Measurements from ENCODE around the gene PKNOX2. TPM values are rescaled to one million over a fixed set of nuclear protein-coding genes. Genes with fewer than 3 reads are reported as not detected.

The PKNOX2 gene
- total RNA-seq, 1 experiment from 2014 or later = not detected

- peak in 1 of 2 experiments; percentile 11 for DNase-seq (ENCODE audit: low read depth in 1 of 2, low spot score in 2 of 2)
- H3K27me3 ChIP-seq (replicated peaks) = no peaks in the 10 kb centered on the region
- H3K4me1 ChIP-seq (replicated peaks) = no peaks in the 10 kb centered on the region
- H3K4me3 ChIP-seq = no peak overlapping the region
- H3K9me3 ChIP-seq (replicated peaks) = no peaks in the 10 kb centered on the region
- H3K36me3 ChIP-seq = no peaks in the 10 kb centered on the region
- H3K27ac ChIP-seq = no peak overlapping the region
Measured at GRCh38 chr11:125348674-125349309, 184.2 kb downstream of the PKNOX2 start.

- H3K36me3 ChIP-seq = no peaks in the 10 kb centered on the region
Measured at GRCh38 chr11:125350206-125351032, 185.9 kb downstream of the PKNOX2 start.

GRCh38 chr11:125351033-125351867 lies 186.7 kb downstream of the PKNOX2 start:
- DNase-seq (ENCODE audit: low read depth in 1 of 2, low spot score in 2 of 2) = no peak
- no peaks in the 10 kb centered on the region for H3K9me3 ChIP-seq (replicated peaks)

More at GRCh38 chr11:125350206-125351032, 185.9 kb downstream of the PKNOX2 start:
- H3K27ac ChIP-seq = no peak overlapping the region
- no peak overlapping the region for H3K4me3 ChIP-seq
- DNase-seq (ENCODE audit: low read depth in 1 of 2, low spot score in 2 of 2) = no peak
- H3K27me3 ChIP-seq (replicated peaks) = no peaks in the 10 kb centered on the region
- H3K4me1 ChIP-seq (replicated peaks) = no peaks in the 10 kb centered on the region
- H3K9me3 ChIP-seq (replicated peaks) = no peaks in the 10 kb centered on the region

GRCh38 chr11:125351868-125352250 lies 187.3 kb downstream of the PKNOX2 start:
- no peak for DNase-seq (ENCODE audit: low read depth in 1 of 2, low spot score in 2 of 2)
- H3K9me3 ChIP-seq (replicated peaks) = no peaks in the 10 kb centered on the region
- no peaks in the 10 kb centered on the region for H3K36me3 ChIP-seq
- H3K4me1 ChIP-seq (replicated peaks) = no peaks in the 10 kb centered on the region
- H3K27me3 ChIP-seq (replicated peaks) = no peaks in the 10 kb centered on the region
- H3K27ac ChIP-seq = no peak overlapping the region
- H3K4me3 ChIP-seq = no peak overlapping the region

More at GRCh38 chr11:125351033-125351867, 186.7 kb downstream of the PKNOX2 start:
- Histone ChIP-seq H3K27ac (no peak overlapping the region), H3K4me1 (replicated peaks) (no peaks in the 10 kb centered on the region), H3K36me3 (no peaks in the 10 kb centered on the region), H3K4me3 (no peak overlapping the region), H3K27me3 (replicated peaks) (no peaks in the 10 kb centered on the region)

- H3K27ac ChIP-seq = no peak overlapping the region
- H3K36me3 ChIP-seq = no peaks in the 10 kb centered on the region
- H3K9me3 ChIP-seq (replicated peaks) = no peaks in the 10 kb centered on the region
- no peak for DNase-seq (ENCODE audit: low read depth in 1 of 2, low spot score in 2 of 2)
- H3K4me1 ChIP-seq (replicated peaks) = no peaks in the 10 kb centered on the region
- no peak overlapping the region for H3K4me3 ChIP-seq
- no peaks in the 10 kb centered on the region for H3K27me3 ChIP-seq (replicated peaks)
Measured at GRCh38 chr11:125356797-125357196, 192.2 kb downstream of the PKNOX2 start.

GRCh38 chr11:125357551-125357950 lies 193.0 kb downstream of the PKNOX2 start:
- Histone ChIP-seq H3K4me1 (replicated peaks) (no peaks in the 10 kb centered on the region), H3K27me3 (replicated peaks) (no peaks in the 10 kb centered on the region), H3K27ac (no peak overlapping the region), H3K9me3 (replicated peaks) (no peaks in the 10 kb centered on the region), H3K4me3 (no peak overlapping the region), H3K36me3 (no peaks in the 10 kb centered on the region)
- DNase-seq (ENCODE audit: low read depth in 1 of 2, low spot score in 2 of 2) = no peak

GRCh38 chr11:125358254-125358840 lies 193.8 kb downstream of the PKNOX2 start:
- no peaks in the 10 kb centered on the region for H3K36me3 ChIP-seq
- DNase-seq (ENCODE audit: low read depth in 1 of 2, low spot score in 2 of 2) = no peak
- no peaks in the 10 kb centered on the region for H3K4me1 ChIP-seq (replicated peaks)
- H3K27ac ChIP-seq = no peak overlapping the region
- H3K27me3 ChIP-seq (replicated peaks) = no peaks in the 10 kb centered on the region
- no peaks in the 10 kb centered on the region for H3K9me3 ChIP-seq (replicated peaks)
- no peak overlapping the region for H3K4me3 ChIP-seq

- Histone ChIP-seq H3K9me3 (replicated peaks) (no peaks in the 10 kb centered on the region), H3K27ac (no peak overlapping the region), H3K4me1 (replicated peaks) (no peaks in the 10 kb centered on the region), H3K36me3 (no peaks in the 10 kb centered on the region), H3K27me3 (replicated peaks) (no peaks in the 10 kb centered on the region), H3K4me3 (no peak overlapping the region)
- DNase-seq (ENCODE audit: low read depth in 1 of 2, low spot score in 2 of 2) = no peak
Measured at GRCh38 chr11:125359130-125359529, 194.6 kb downstream of the PKNOX2 start.

- DNase-seq (ENCODE audit: low read depth in 1 of 2, low spot score in 2 of 2) = no peak
- Histone ChIP-seq H3K36me3 (no peaks in the 10 kb centered on the region), H3K4me1 (replicated peaks) (no peaks in the 10 kb centered on the region), H3K27me3 (replicated peaks) (no peaks in the 10 kb centered on the region), H3K27ac (no peak overlapping the region), H3K4me3 (no peak overlapping the region), H3K9me3 (replicated peaks) (no peaks in the 10 kb centered on the region)
Measured at GRCh38 chr11:125360066-125360465, 195.5 kb downstream of the PKNOX2 start.

- DNase-seq (ENCODE audit: low read depth in 1 of 2, low spot score in 2 of 2) = no peak
- no peak overlapping the region for H3K27ac ChIP-seq
- H3K4me3 ChIP-seq = no peak overlapping the region
- H3K27me3 ChIP-seq (replicated peaks) = no peaks in the 10 kb centered on the region
- no peaks in the 10 kb centered on the region for H3K36me3 ChIP-seq
- no peaks in the 10 kb centered on the region for H3K4me1 ChIP-seq (replicated peaks)
- no peaks in the 10 kb centered on the region for H3K9me3 ChIP-seq (replicated peaks)
Measured at GRCh38 chr11:125364121-125364826, 199.7 kb downstream of the PKNOX2 start.

GRCh38 chr11:125365196-125365931 lies 200.8 kb downstream of the PKNOX2 start:
- Histone ChIP-seq H3K27me3 (replicated peaks) (no peaks in the 10 kb centered on the region), H3K36me3 (no peaks in the 10 kb centered on the region), H3K4me1 (replicated peaks) (no peaks in the 10 kb centered on the region), H3K9me3 (replicated peaks) (no peaks in the 10 kb centered on the region), H3K27ac (no peak overlapping the region), H3K4me3 (no peak overlapping the region)
- no peak for DNase-seq (ENCODE audit: low read depth in 1 of 2, low spot score in 2 of 2)

- Histone ChIP-seq H3K27me3 (replicated peaks) (no peaks in the 10 kb centered on the region), H3K36me3 (no peaks in the 10 kb centered on the region), H3K27ac (no peak overlapping the region), H3K4me1 (replicated peaks) (no peaks in the 10 kb centered on the region), H3K4me3 (no peak overlapping the region), H3K9me3 (replicated peaks) (no peaks in the 10 kb centered on the region)
- DNase-seq (ENCODE audit: low read depth in 1 of 2, low spot score in 2 of 2) = no peak
Measured at GRCh38 chr11:125367710-125368109, 203.2 kb downstream of the PKNOX2 start.

Measured in SJSA1 (cell line).